Endothelial cell of umbilical vein (primary cell): ENCODE results near the gene TPM2. TPM values are rescaled to one million over a fixed set of nuclear protein-coding genes. Genes with fewer than 3 reads are reported as not detected.

Experiments used
- BruUV-seq: library from RNA; stranded (reverse); fragments of 400-500 nt; replicated peaks from 2 replicates; lab custom pipeline; 2021; lab: Mats Ljungman, UMichigan
- CTCF ChIA-PET: fragments of 300-600, 350-600 bp; sonication (Branson Sonifier 250); formaldehyde crosslinking; loops from one replicate; lab custom pipeline; 2021; ENCODE audit warnings: antibody characterized with exemption, inconsistent platforms; lab: Charles Lee
- POLR2A ChIA-PET: fragments of 300-600, 350-600 bp; sonication (Branson Sonifier 250); formaldehyde crosslinking; loops from one replicate; lab custom pipeline; 2021; ENCODE audit warnings: antibody characterized with exemption, inconsistent platforms; lab: Charles Lee
- DNase-seq: peaks from one replicate; pipeline ENCODE4 v3.0.0-alpha.2; 2011; ENCODE audit warnings: low read depth, low spot score
- FAIRE-seq: peaks from 2 replicates; lab custom pipeline; 2011; peaks lifted over from hg19 to GRCh38; lab: Jason Lieb, UNC
- H2AFZ ChIP-seq: 2 replicates; pipeline ENCODE4 v1.6.0; 2012; ENCODE audit warnings: low read depth, low read length, control low read depth, inconsistent platforms
- H3K27ac ChIP-seq: 2 replicates; pipeline ENCODE4 v1.5.1; 2011; ENCODE audit warnings: low read depth, mild to moderate bottlenecking, control low read depth, low read length, moderate library complexity; ENCODE audit not compliant: insufficient read depth
- H3K27me3 ChIP-seq, 2 experiments: 2 replicates each; pipeline versions ENCODE4 v1.6.0 to v1.6.1; 2011; ENCODE audit warnings: low read length in 2 of 2, mixed read lengths in 1 of 2; ENCODE audit not compliant: control insufficient read depth in 2 of 2, insufficient read depth in 2 of 2
- H3K36me3 ChIP-seq, 2 experiments: 2 replicates in 1 of 2; 3 replicates in 1 of 2; pipeline ENCODE4 v1.5.1; 2011; ENCODE audit warnings: low read length in 2 of 2, mild to moderate bottlenecking in 1 of 2, moderate library complexity in 1 of 2; ENCODE audit not compliant: control insufficient read depth in 2 of 2, insufficient read depth in 2 of 2; ENCODE audit errors: extremely low read depth in 1 of 2
- H3K4me1 ChIP-seq: 3 replicates; pipeline ENCODE4 v1.5.1; 2011; ENCODE audit warnings: mild to moderate bottlenecking, low read length; ENCODE audit not compliant: control insufficient read depth, insufficient read depth; ENCODE audit errors: extremely low read depth
- H3K4me2 ChIP-seq: 2 replicates; pipeline ENCODE4 v1.6.1; 2011; ENCODE audit warnings: low read length, control low read depth, mixed read lengths; ENCODE audit not compliant: insufficient read depth
- H3K4me3 ChIP-seq, 3 experiments: fragments of 200-600 bp in 1 of 3; sonication (generic), shearing (Covaris generic) in 1 of 3; replicated peaks in 1 of 3; 2 replicates each; pipeline ENCODE4 v1.5.1; 2011 to 2016; ENCODE audit warnings: control low read depth in 3 of 3, low read length in 3 of 3, mild to moderate bottlenecking in 2 of 3, inconsistent platforms in 1 of 3, low read depth in 1 of 3, moderate library complexity in 1 of 3; ENCODE audit not compliant: insufficient read depth in 1 of 3
- H3K79me2 ChIP-seq: 2 replicates; pipeline ENCODE4 v1.6.0; 2012; ENCODE audit warnings: low read length, inconsistent platforms; ENCODE audit not compliant: control insufficient read depth, insufficient read depth
- H3K9ac ChIP-seq: replicated peaks from 2 replicates; pipeline ENCODE3; 2011; ENCODE audit warnings: low read length, control low read depth; ENCODE audit not compliant: insufficient read depth; ENCODE audit errors: extremely low read depth
- H3K9me1 ChIP-seq: replicated peaks from 3 replicates; pipeline ENCODE4 v1.6.0; 2011; ENCODE audit warnings: mild to moderate bottlenecking, low read length; ENCODE audit not compliant: control insufficient read depth, insufficient read depth; ENCODE audit errors: extremely low read depth
- H3K9me3 ChIP-seq: replicated peaks from 2 replicates; pipeline ENCODE4 v1.5.1; 2012; ENCODE audit warnings: low read length, inconsistent platforms; ENCODE audit not compliant: control insufficient read depth, insufficient read depth
- H4K20me1 ChIP-seq: replicated peaks from 2 replicates; pipeline ENCODE3; 2011; ENCODE audit warnings: mild to moderate bottlenecking, low read length; ENCODE audit not compliant: control insufficient read depth, insufficient read depth; ENCODE audit errors: extremely low read depth
- EZH2 ChIP-seq: IDR thresholded peaks from 2 replicates; pipeline ENCODE4 v1.6.1; 2012; ENCODE audit warnings: borderline replicate concordance, low read depth, mild to moderate bottlenecking, moderate library complexity, low read length, inconsistent platforms; ENCODE audit not compliant: severe bottlenecking
- FOS ChIP-seq: IDR thresholded peaks from 2 replicates; pipeline ENCODE4 v1.6.1; 2011; ENCODE audit warnings: mild to moderate bottlenecking, low read length, moderate library complexity, borderline replicate concordance; ENCODE audit not compliant: insufficient read depth
- GATA2 ChIP-seq: IDR thresholded peaks from 2 replicates; pipeline ENCODE4 v1.7.0; 2011; ENCODE audit warnings: low read depth, mild to moderate bottlenecking, moderate library complexity, mixed read lengths, low read length; ENCODE audit not compliant: insufficient read length, insufficient read depth
- JUN ChIP-seq: IDR thresholded peaks from 2 replicates; pipeline ENCODE4 v1.6.1; 2011; ENCODE audit warnings: borderline replicate concordance, low read depth; ENCODE audit not compliant: insufficient read length, insufficient read depth
- MYC ChIP-seq: IDR thresholded peaks from one replicate; pipeline ENCODE4 v1.6.1; 2011; ENCODE audit warnings: mild to moderate bottlenecking, low read depth, low read length
- POLR2AphosphoS5 ChIP-seq: IDR thresholded peaks from 2 replicates; pipeline ENCODE4 v1.6.1; 2012; ENCODE audit warnings: low read depth, mild to moderate bottlenecking, control low read depth, low read length, moderate library complexity; ENCODE audit not compliant: insufficient read depth
- dilution Hi-C: fragments of 300-500 bp; cut with MboI; formaldehyde crosslinking; loops from one replicate; pipeline ENCODE4 v1.15.0; 2019; ENCODE audit warnings: low sequenced_read_pairs; ENCODE audit not compliant: extremely low pct_ligation_motif_present
- intact Hi-C: fragments of 100-400 bp; cut with micrococcal nuclease; formaldehyde crosslinking; loops from one replicate; pipeline ENCODE4 v1.10.0; 2022
- polyA plus RNA-seq, 4 experiments: library from polyadenylated mRNA; depleted of rRNA in 3 of 4; stranded (reverse) in 3 of 4; unstranded in 1 of 4; fragments of >200 nt; gene quantifications; 2 replicates each; pipeline versions ENCODE4 v1.2.1 to v1.2.3, GENCODE V29; 2011 to 2012; ENCODE audit warnings: missing spikeins in 1 of 4
- total RNA-seq: library from RNA; stranded (reverse); gene quantifications from 2 replicates; pipeline ENCODE4 v1.2.3, GENCODE V29; 2021
- TF ChIP-seq, protein P1 (sequence below), 2 donors: IDR thresholded peaks; 1 replicate in 1 of 2; 2 replicates in 1 of 2; pipeline ENCODE4 v1.5.1; 2011; ENCODE audit warnings: low read length in 2 of 2, mild to moderate bottlenecking in 2 of 2, moderate library complexity in 2 of 2, control low read depth in 1 of 2, inconsistent platforms in 1 of 2, low read depth in 1 of 2; ENCODE audit not compliant: insufficient read depth in 1 of 2; ENCODE audit errors: extremely low read depth in 1 of 2

TPM2 gene
- total and polyA plus RNA-seq, 2 donors (not counting 3 experiments of a cell fraction or from before 2014, with no cell fraction given): 144 to 279 TPM

DNA sequence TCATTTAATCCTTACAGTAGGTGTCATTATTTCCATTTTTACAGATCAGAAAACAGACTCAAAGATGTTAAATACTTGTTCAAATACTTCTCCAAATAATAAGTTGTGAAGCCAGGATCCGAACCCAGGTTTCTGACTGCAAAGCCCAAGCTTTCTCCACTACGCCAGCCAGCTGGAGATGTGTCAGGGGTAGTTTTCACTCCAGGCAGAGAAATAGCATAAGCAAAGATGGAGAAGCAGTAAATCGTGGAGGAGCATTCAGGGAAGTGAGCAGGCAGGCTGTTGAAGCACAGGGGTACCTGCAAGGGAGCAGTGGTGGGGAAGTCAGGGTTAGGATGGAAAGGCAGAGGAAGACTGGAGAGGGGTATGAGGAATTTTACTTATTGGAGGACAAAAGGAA is 39.4 kb upstream of the TPM2 start:
- DNase-seq: no peak
- TF ChIP-seq MYC (no peak), JUN (no peak), POLR2AphosphoS5 (no peak), GATA2 (no peak), FOS (no peak), EZH2 (no peak)
- TF ChIP-seq, protein P1, sequence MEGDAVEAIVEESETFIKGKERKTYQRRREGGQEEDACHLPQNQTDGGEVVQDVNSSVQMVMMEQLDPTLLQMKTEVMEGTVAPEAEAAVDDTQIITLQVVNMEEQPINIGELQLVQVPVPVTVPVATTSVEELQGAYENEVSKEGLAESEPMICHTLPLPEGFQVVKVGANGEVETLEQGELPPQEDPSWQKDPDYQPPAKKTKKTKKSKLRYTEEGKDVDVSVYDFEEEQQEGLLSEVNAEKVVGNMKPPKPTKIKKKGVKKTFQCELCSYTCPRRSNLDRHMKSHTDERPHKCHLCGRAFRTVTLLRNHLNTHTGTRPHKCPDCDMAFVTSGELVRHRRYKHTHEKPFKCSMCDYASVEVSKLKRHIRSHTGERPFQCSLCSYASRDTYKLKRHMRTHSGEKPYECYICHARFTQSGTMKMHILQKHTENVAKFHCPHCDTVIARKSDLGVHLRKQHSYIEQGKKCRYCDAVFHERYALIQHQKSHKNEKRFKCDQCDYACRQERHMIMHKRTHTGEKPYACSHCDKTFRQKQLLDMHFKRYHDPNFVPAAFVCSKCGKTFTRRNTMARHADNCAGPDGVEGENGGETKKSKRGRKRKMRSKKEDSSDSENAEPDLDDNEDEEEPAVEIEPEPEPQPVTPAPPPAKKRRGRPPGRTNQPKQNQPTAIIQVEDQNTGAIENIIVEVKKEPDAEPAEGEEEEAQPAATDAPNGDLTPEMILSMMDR (IDR thresholded peaks at IDR 0.05; ENCODE audit: extremely low read depth in 1 of 2, insufficient read depth in 1 of 2, low read depth in 1 of 2, low read length in 2 of 2): no peak
- no TSS peak for BruUV-seq
- H3K9me1 ChIP-seq: no peaks in the 10 kb centered on the region
- H4K20me1 ChIP-seq: no peaks in the 10 kb centered on the region
- H2AFZ ChIP-seq: no peak overlapping the region
- FAIRE-seq: no peak
- intact Hi-C loops: loop anchor here (1.0 to 5.0 kb wide), 2 partner anchors 72 to 153 kb away; no protein-coding TSS in a partner anchor
- H3K9ac ChIP-seq: peak overlapping the region; percentile 66
- peaks cover 60% of the 10 kb centered on the region for H3K4me1 ChIP-seq
- peak overlapping the region; percentile 78 for H3K27ac ChIP-seq
- CTCF ChIA-PET: interaction anchor here (1.0 to 4.1 kb wide), 10 partner anchors 16 to 177 kb away, joined by 3 to 52 read pairs (median 10); partner anchors contain the start of genes GBA2, HRCT1, RGP1 and TPM2
- peak overlapping the region; percentile 97 for H3K4me2 ChIP-seq
- H3K4me3 ChIP-seq: peak overlapping the region in 2 of 3 experiments; percentile 9 to 79
- dilution Hi-C loops: no loop called here
- H3K9me3 ChIP-seq: no peaks in the 10 kb centered on the region
- no peaks in the 10 kb centered on the region for H3K27me3 ChIP-seq
- POLR2A ChIA-PET: no interaction called here
- peaks cover 13 to 16% of the 10 kb centered on the region in 2 experiments for H3K36me3 ChIP-seq
- peaks cover 80% of the 10 kb centered on the region for H3K79me2 ChIP-seq
